BE2C (cell line): Measurements from ENCODE around the gene PREX1.

Experiments
- DNase-seq: peaks from one replicate; pipeline ENCODE4 v3.0.0-alpha.2; 2020
- H3K27me3 ChIP-seq: fragments of 250-450 bp; sonication (Bioruptor Pico); 2 replicates; pipeline ENCODE4 v1.5.1; 2020; ENCODE audit warnings: mild to moderate bottlenecking
- H3K36me3 ChIP-seq: fragments of 250-450 bp; sonication (Bioruptor Pico); 2 replicates; pipeline ENCODE4 v1.5.1; 2020; ENCODE audit warnings: mild to moderate bottlenecking
- H3K4me1 ChIP-seq: fragments of 250-450 bp; sonication (Bioruptor Pico); 2 replicates; pipeline ENCODE4 v1.5.1; 2020
- H3K4me3 ChIP-seq: 2 replicates; pipeline ENCODE4 v1.5.1; 2011; ENCODE audit warnings: low read depth, low read length
- H3K9me3 ChIP-seq: fragments of 250-450 bp; sonication (Bioruptor Pico); 2 replicates; pipeline ENCODE4 v1.5.1; 2020
- CTCF ChIP-seq: IDR thresholded peaks from 2 replicates; pipeline ENCODE4 v1.5.1; 2012; ENCODE audit warnings: mild to moderate bottlenecking, low read depth, low read length

PREX1 gene

GRCh38 chr20:48748556-48748955 is 79.2 kb downstream of the PREX1 start:
- Histone ChIP-seq H3K4me1 (no peaks in the 10 kb centered on the region), H3K36me3 (no peaks in the 10 kb centered on the region), H3K4me3 (no peak overlapping the region), H3K9me3 (no peaks in the 10 kb centered on the region), H3K27me3 (no peaks in the 10 kb centered on the region)
- no peak for DNase-seq
- TF ChIP-seq CTCF, result no peak

DNA sequence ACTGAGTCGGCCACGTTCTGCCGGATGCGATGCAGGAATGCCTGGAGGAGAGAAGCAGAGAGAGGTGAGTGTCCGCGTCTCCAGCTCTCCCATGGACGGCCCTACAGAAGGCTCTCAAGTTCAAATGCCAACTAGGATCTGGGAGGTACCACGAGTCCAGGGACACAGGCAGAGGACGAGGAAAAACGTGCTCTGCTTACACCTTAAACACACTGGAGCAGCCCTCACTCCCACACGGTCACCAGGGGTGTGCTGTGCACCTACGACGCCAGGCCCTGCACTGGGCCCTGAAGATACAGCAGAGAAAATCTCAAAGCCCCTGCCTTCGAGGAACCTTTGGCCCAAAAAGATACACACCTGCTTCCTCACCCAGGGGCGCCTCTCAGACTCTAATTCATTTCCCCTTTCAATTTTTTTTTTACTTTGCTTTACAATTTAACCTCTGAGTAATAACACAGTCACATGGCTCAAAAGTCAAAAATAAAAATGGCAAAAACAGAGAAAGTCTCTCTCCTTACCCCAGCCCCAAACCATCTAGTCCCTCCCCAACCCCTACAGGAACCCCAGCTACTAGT is 79.9 kb downstream of the PREX1 start:
- Histone ChIP-seq H3K27me3 (no peaks in the 10 kb centered on the region), H3K4me1 (no peaks in the 10 kb centered on the region), H3K9me3 (no peaks in the 10 kb centered on the region), H3K4me3 (no peak overlapping the region), H3K36me3 (no peaks in the 10 kb centered on the region)
- TF ChIP-seq CTCF, result no peak
- DNase-seq, result no peak

DNA sequence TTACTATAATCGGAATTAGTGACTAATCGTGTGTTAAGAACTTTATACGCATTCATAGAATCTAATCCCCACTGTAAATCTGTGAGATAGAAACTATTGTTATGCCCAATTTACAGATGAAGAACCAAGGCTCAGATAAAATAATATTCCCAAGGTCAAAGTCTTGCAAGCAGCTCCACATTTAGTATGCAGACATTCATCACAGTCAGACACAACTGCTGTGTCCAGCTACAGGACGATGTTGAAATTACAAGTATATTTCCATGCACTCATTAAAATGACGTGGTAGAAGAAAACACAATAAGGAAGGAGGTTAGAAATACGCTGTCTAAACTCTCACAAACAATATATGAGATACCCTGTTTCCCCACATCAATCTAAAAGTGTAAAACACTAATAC is 82.5 kb downstream of the PREX1 start:
- no peaks in the 10 kb centered on the region for H3K9me3 ChIP-seq
- DNase-seq, result no peak
- no peaks in the 10 kb centered on the region for H3K36me3 ChIP-seq
- no peak overlapping the region for H3K4me3 ChIP-seq
- 0 out of 2 replicates have a peak, but pooled peaks have one; percentile 8 for TF ChIP-seq CTCF
- no peaks in the 10 kb centered on the region for H3K27me3 ChIP-seq
- H3K4me1 ChIP-seq, result no peaks in the 10 kb centered on the region

- Histone ChIP-seq H3K27me3 (no peaks in the 10 kb centered on the region), H3K9me3 (no peaks in the 10 kb centered on the region), H3K4me3 (no peak overlapping the region), H3K36me3 (no peaks in the 10 kb centered on the region), H3K4me1 (no peaks in the 10 kb centered on the region)
- DNase-seq, result no peak
- no peak for TF ChIP-seq CTCF
Measured at GRCh38 chr20:48744515-48744914, 83.3 kb downstream of the PREX1 start.

DNA sequence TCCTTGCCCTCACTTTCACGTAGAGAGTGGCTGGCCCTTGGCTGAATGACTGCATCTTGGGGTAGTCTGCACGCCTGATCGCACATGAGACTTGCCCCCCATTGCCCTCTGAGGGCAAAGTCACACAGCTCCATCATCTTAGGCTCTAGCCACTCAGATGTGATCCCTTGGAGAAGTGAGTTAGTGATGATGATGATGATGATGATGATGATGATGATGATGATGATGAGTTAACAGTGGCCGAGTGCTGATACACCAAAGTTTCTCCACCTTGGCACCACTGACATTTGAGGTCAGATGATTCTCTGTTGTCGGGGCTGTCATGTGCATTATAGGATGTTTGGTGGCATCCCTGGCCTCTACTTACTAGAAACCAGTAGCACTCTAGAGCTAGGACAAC is 84.0 kb downstream of the PREX1 start:
- no peaks in the 10 kb centered on the region for H3K36me3 ChIP-seq
- no peak for TF ChIP-seq CTCF
- no peak for DNase-seq
- H3K27me3 ChIP-seq, result no peaks in the 10 kb centered on the region
- H3K4me3 ChIP-seq, result no peak overlapping the region
- H3K4me1 ChIP-seq, result no peaks in the 10 kb centered on the region
- H3K9me3 ChIP-seq, result no peaks in the 10 kb centered on the region

DNA sequence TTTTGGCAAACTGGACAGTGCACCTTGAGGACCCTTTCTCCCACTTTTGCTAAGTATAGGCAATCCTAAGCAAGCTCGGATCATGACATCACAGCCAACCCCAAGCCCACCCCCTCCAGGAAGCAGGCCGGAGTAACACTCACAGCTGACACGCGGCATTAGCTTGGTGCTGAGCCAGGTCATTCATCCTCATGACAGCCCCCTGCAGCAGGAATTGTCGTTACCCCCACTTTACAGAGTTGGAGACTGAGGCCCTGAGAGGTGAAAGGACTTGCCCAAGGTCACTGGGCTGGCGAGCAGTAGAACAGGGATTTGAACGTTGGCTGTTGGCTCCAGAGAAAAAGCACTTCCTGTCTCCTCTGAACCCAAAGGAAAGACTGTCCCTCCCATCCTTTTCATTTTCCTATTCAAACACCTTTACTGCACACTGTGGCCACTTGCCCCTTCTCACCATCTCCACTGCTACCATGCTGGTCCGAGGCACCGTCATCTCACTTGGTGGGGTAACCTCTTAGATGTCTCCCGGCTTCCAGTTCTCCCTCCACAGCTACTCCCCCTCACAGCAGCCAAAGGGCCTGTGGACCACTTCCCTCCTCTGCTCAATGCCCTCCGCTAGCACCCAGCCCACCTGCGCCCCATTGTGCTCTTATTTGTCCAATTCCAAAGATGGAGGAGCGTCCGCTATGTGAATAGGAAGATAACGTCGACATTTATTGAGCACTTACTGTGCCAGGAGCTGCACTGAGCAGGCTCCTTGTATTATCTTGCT is 84.7 kb downstream of the PREX1 start:
- TF ChIP-seq CTCF, result no peak
- no peaks in the 10 kb centered on the region for H3K27me3 ChIP-seq
- H3K4me3 ChIP-seq, result no peak overlapping the region
- no peaks in the 10 kb centered on the region for H3K36me3 ChIP-seq
- H3K9me3 ChIP-seq, result no peaks in the 10 kb centered on the region
- no peaks in the 10 kb centered on the region for H3K4me1 ChIP-seq
- no peak for DNase-seq
